Measurements from ENCODE around the gene RUNX1.

The RUNX1 gene

GRCh38 chr21:35048706-35049617, at the start of gene RUNX1:
Gene RUNX1, minus strand, starts transcription at chr21:35049302.
- peak in 2 of 3 experiments; percentile 48 to 59 for DNase-seq (ENCODE audit: low read depth in 3 of 3)

- no peak for DNase-seq (ENCODE audit: low read depth in 3 of 3)
Observed at GRCh38 chr21:35097525-35097924, 48.4 kb upstream of the RUNX1 start.

GRCh38 chr21:35096959-35097358, 47.9 kb upstream of the RUNX1 start:
- no peak for DNase-seq (ENCODE audit: low read depth in 3 of 3)

- no peak for DNase-seq (ENCODE audit: low read depth in 3 of 3)
Observed at GRCh38 chr21:35095859-35096291, 46.8 kb upstream of the RUNX1 start.

GRCh38 chr21:35093514-35093913, 44.4 kb upstream of the RUNX1 start:
- DNase-seq (ENCODE audit: low read depth in 3 of 3) = no peak

GRCh38 chr21:35091496-35091895, 42.4 kb upstream of the RUNX1 start:
- no peak for DNase-seq (ENCODE audit: low read depth in 3 of 3)

GRCh38 chr21:35090403-35090802, 41.3 kb upstream of the RUNX1 start:
- no peak for DNase-seq (ENCODE audit: low read depth in 3 of 3)

GRCh38 chr21:35088319-35088771, 39.2 kb upstream of the RUNX1 start:
- DNase-seq (ENCODE audit: low read depth in 3 of 3) = no peak

GRCh38 chr21:35086357-35086756, 37.3 kb upstream of the RUNX1 start:
- no peak for DNase-seq (ENCODE audit: low read depth in 3 of 3)

GRCh38 chr21:35084869-35085268, 35.8 kb upstream of the RUNX1 start:
- DNase-seq (ENCODE audit: low read depth in 3 of 3) = no peak

- no peak for DNase-seq (ENCODE audit: low read depth in 3 of 3)
Observed at GRCh38 chr21:35083246-35083645, 34.1 kb upstream of the RUNX1 start.

- DNase-seq (ENCODE audit: low read depth in 3 of 3) = no peak
Observed at GRCh38 chr21:35081861-35082260, 32.8 kb upstream of the RUNX1 start.

GRCh38 chr21:35079181-35079580, 30.1 kb upstream of the RUNX1 start:
- no peak for DNase-seq (ENCODE audit: low read depth in 3 of 3)

- DNase-seq (ENCODE audit: low read depth in 3 of 3) = no peak
Observed at GRCh38 chr21:35077975-35078374, 28.9 kb upstream of the RUNX1 start.

GRCh38 chr21:35077466-35077865, 28.4 kb upstream of the RUNX1 start:
- DNase-seq (ENCODE audit: low read depth in 3 of 3) = no peak

GRCh38 chr21:35075546-35075945, 26.4 kb upstream of the RUNX1 start:
- DNase-seq (ENCODE audit: low read depth in 3 of 3) = no peak

GRCh38 chr21:35072960-35073359, 23.9 kb upstream of the RUNX1 start:
- DNase-seq (ENCODE audit: low read depth in 3 of 3) = no peak

- no peak for DNase-seq (ENCODE audit: low read depth in 3 of 3)
Observed at GRCh38 chr21:35072557-35072956, 23.5 kb upstream of the RUNX1 start.

GRCh38 chr21:35071347-35071746, 22.2 kb upstream of the RUNX1 start:
- no peak for DNase-seq (ENCODE audit: low read depth in 3 of 3)

GRCh38 chr21:35070436-35070835, 21.3 kb upstream of the RUNX1 start:
- DNase-seq (ENCODE audit: low read depth in 3 of 3) = no peak

GRCh38 chr21:35066824-35067223, 17.7 kb upstream of the RUNX1 start:
- DNase-seq (ENCODE audit: low read depth in 3 of 3) = no peak

- no peak for DNase-seq (ENCODE audit: low read depth in 3 of 3)
Observed at GRCh38 chr21:35063428-35064172, 14.5 kb upstream of the RUNX1 start.

- no peak for DNase-seq (ENCODE audit: low read depth in 3 of 3)
Observed at GRCh38 chr21:35062016-35062415, 12.9 kb upstream of the RUNX1 start.

All from stimulated activated CD4-positive, alpha-beta T cell treated with anti-CD3 and anti-CD28 coated beads, TNF-alpha, amount 100 ng/mL, for 4 hours (primary cell).